Astrocyte of the spinal cord (primary cell): ENCODE results near the gene FBXW8.

Experiments
- DNase-seq: peaks from one replicate; pipeline ENCODE4 v3.0.0; 2011; ENCODE audit warnings: low read depth, low spot score
- H3K4me3 ChIP-seq: 2 replicates; pipeline ENCODE4 v1.5.1; 2011; ENCODE audit warnings: low read depth, mild to moderate bottlenecking, low read length, moderate library complexity
- CTCF ChIP-seq: IDR thresholded peaks from 2 replicates; pipeline ENCODE4 v1.5.1; 2012; ENCODE audit warnings: low read depth, mild to moderate bottlenecking, low read length, inconsistent platforms
- in situ Hi-C: cut with HindIII; loops from 2 replicates; pipeline ENCODE4 v1.10.0; 2017; ENCODE audit warnings: low sequenced_read_pairs

The FBXW8 gene

DNA sequence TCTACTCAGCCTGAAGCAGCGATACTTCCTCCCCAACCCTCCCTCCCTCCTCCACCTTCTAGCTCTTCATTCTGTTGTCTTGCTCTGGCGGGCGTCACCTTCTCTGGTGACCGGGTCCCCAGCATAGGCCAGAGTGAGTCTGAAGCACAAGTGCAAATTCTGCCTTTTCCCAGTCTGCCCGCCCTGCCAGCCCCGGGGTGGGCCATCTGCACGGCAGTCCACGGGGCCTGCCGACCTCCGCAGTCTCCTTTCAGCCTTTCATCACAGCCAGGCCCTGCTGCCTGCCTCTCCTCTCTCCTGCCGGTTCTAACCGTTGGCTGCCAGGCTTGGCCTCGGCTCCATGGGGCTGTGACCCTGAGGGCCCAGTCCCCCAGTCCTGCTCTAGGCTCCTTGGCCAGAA is 129.7 kb downstream of the FBXW8 start:
- DNase-seq: no peak
- H3K4me3 ChIP-seq: no peak overlapping the region
- in situ Hi-C loops: no loop called here
- no peak for TF ChIP-seq CTCF

GRCh38 chr12:117041798-117042170 is 131.0 kb downstream of the FBXW8 start:
- no peak for TF ChIP-seq CTCF
- no peak overlapping the region for H3K4me3 ChIP-seq
- in situ Hi-C loops: no loop called here
- no peak for DNase-seq

- DNase-seq: no peak
- no peak overlapping the region for H3K4me3 ChIP-seq
- in situ Hi-C loops: no loop called here
- TF ChIP-seq CTCF: no peak
Observed at GRCh38 chr12:117042171-117042842, 131.6 kb downstream of the FBXW8 start.

DNA sequence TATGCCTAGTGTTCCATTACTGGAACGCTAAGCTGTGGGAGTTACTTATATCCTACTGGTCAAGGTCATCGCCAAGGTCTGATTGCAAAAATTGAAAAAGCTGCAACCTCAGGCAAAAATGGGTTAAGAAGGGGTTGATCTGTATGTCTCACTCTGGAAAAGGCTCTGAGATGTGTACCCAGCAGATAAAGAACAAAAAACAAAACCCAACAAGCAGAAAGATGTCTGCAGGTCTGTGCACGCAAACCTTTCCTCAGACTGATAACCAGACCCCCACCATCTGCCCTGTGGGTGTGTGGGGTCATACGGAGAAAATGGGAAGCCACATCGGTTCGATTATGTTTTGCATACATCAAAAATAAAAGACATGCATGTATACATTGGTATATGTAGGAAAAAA is 132.1 kb downstream of the FBXW8 start:
- in situ Hi-C loops: no loop called here
- no peak for TF ChIP-seq CTCF
- DNase-seq: no peak
- no peak overlapping the region for H3K4me3 ChIP-seq

DNA sequence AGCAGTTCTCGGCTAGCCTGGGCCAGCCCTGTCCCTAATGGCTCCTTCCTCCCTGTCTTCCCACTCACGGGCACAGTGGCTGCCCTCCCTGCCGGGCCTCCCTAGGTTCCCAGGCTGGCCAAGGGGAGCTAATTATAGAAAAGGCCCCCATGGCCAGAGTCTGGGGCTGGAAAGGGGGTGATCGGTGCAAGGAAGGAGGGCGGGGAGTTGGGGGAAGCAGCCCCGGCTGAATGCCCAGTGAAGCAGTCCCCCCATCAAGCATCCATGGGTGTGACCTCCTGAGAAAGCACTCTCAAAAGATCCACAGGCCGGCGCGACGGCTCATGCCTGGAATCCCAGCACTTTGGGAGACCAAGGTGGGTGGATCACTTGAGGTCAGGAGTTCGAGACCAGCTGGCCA is 133.6 kb downstream of the FBXW8 start:
- H3K4me3 ChIP-seq: no peak overlapping the region
- DNase-seq: no peak
- in situ Hi-C loops: no loop called here
- no peak for TF ChIP-seq CTCF

DNA sequence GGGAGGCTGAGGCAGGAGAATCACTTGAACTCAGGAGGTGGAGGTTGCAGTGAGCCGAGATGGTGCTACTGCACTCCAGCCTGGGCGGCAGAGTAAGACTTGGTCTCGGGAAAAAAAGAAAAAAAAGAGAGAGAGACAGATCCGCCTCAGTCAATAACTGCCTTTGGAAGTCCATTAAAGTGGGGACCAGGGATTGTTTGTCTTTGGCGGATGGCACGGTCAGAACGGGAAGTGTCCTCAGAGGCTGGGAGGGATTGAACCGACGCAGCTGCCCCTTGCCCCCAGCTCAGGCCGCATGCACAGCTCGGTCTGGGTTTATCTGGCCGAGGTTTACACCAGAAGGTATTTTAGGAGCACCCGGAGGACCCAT is 134.0 kb downstream of the FBXW8 start:
- TF ChIP-seq CTCF: no peak
- no peak overlapping the region for H3K4me3 ChIP-seq
- in situ Hi-C loops: no loop called here
- DNase-seq: no peak
